Liver (tissue), 9 donors: ENCODE data around the gene BECN2. TPM values are rescaled to one million over a fixed set of nuclear protein-coding genes. Genes with fewer than 3 reads are reported as not detected.

Experiments
- DNase-seq: peaks from one replicate; pipeline ENCODE4 v3.0.0-alpha.2; 2017; ENCODE audit warnings: low spot score
- H3K27ac ChIP-seq, 2 donors: one replicate each; pipeline ENCODE4 v1.7.0; 2013; ENCODE audit warnings: inconsistent platforms in 2 of 2, low read length in 2 of 2, control low read depth in 1 of 2, low read depth in 1 of 2, mild to moderate bottlenecking in 1 of 2
- H3K27me3 ChIP-seq, 4 donors: one replicate each; pipeline versions ENCODE4 v1.6.1 to v1.7.0; 2013; ENCODE audit warnings: low read length in 3 of 4, inconsistent platforms in 1 of 4, mild to moderate bottlenecking in 1 of 4, moderate library complexity in 1 of 4; ENCODE audit not compliant: control insufficient read depth in 4 of 4, insufficient read depth in 4 of 4
- H3K36me3 ChIP-seq, 4 donors: one replicate each; pipeline versions ENCODE4 v1.6.1 to v1.7.0; 2013; ENCODE audit warnings: low read length in 3 of 4, mild to moderate bottlenecking in 3 of 4, low read depth in 1 of 4, moderate library complexity in 1 of 4; ENCODE audit not compliant: control insufficient read depth in 4 of 4, insufficient read depth in 3 of 4
- H3K4me1 ChIP-seq, 4 donors: one replicate each; pipeline versions ENCODE4 v1.6.1 to v1.7.0; 2013; ENCODE audit warnings: low read length in 3 of 4, mild to moderate bottlenecking in 3 of 4, moderate library complexity in 1 of 4; ENCODE audit not compliant: control insufficient read depth in 4 of 4, insufficient read depth in 4 of 4
- H3K4me3 ChIP-seq, 3 donors: one replicate each; pipeline versions ENCODE4 v1.6.1 to v1.7.0; 2013; ENCODE audit warnings: low read length in 3 of 3, control low read depth in 1 of 3, low read depth in 1 of 3, mild to moderate bottlenecking in 1 of 3
- H3K9ac ChIP-seq, 2 donors: one replicate each; pipeline ENCODE4 v1.7.0; 2013; ENCODE audit warnings: low read length in 2 of 2, mild to moderate bottlenecking in 2 of 2, moderate library complexity in 2 of 2, control low read depth in 1 of 2, low read depth in 1 of 2
- H3K9me3 ChIP-seq, 4 donors: one replicate each; pipeline versions ENCODE4 v1.6.1 to v1.7.0; 2013; ENCODE audit warnings: low read length in 3 of 4; ENCODE audit not compliant: control insufficient read depth in 4 of 4
- ATF3 ChIP-seq: IDR thresholded peaks from 2 replicates; pipeline ENCODE4 v1.6.1; 2016; ENCODE audit warnings: antibody characterized with exemption
- CTCF ChIP-seq: fragments of 150-350 bp; IDR thresholded peaks from 2 replicates; pipeline ENCODE4 v1.5.1; 2017; ENCODE audit warnings: improper control_type of control experiment, low read depth, low read length; ENCODE audit not compliant: missing input control
- EGR1 ChIP-seq, 2 donors: IDR thresholded peaks; 2 replicates each; pipeline ENCODE4 v1.6.1; 2016 to 2018; ENCODE audit warnings: antibody characterized with exemption in 2 of 2, low read depth in 2 of 2
- GABPA ChIP-seq, 2 donors: IDR thresholded peaks in 1 of 2; conservative IDR thresholded peaks in 1 of 2; 2 replicates each; pipeline ENCODE4 v1.6.1; 2016; ENCODE audit warnings: antibody characterized with exemption in 2 of 2, mild to moderate bottlenecking in 1 of 2, moderate library complexity in 1 of 2
- HNF4A ChIP-seq, 2 donors: conservative IDR thresholded peaks; 2 replicates each; pipeline ENCODE4 v1.6.1; 2016; ENCODE audit warnings: antibody characterized with exemption in 2 of 2, mild to moderate bottlenecking in 2 of 2
- HNF4G ChIP-seq: IDR thresholded peaks from 2 replicates; pipeline ENCODE4 v1.6.1; 2016; ENCODE audit warnings: antibody characterized with exemption
- JUND ChIP-seq, 2 donors: IDR thresholded peaks; 2 replicates each; pipeline ENCODE4 v1.6.1; 2016; ENCODE audit warnings: antibody characterized with exemption in 2 of 2
- MAX ChIP-seq: IDR thresholded peaks from 2 replicates; pipeline ENCODE4 v1.6.1; 2016; ENCODE audit warnings: antibody characterized with exemption
- NR2F2 ChIP-seq: IDR thresholded peaks from 2 replicates; pipeline ENCODE4 v1.6.1; 2016; ENCODE audit warnings: antibody characterized with exemption
- RXRA ChIP-seq, 2 donors: IDR thresholded peaks; 2 replicates each; pipeline ENCODE4 v1.6.1; 2017 to 2018; ENCODE audit warnings: antibody characterized with exemption in 2 of 2, mild to moderate bottlenecking in 1 of 2
- SP1 ChIP-seq: IDR thresholded peaks from 2 replicates; pipeline ENCODE4 v1.6.1; 2018; ENCODE audit warnings: antibody characterized with exemption, mild to moderate bottlenecking
- TAF1 ChIP-seq: conservative IDR thresholded peaks from 2 replicates; pipeline ENCODE4 v1.6.1; 2016; ENCODE audit warnings: antibody characterized with exemption, mild to moderate bottlenecking
- YY1 ChIP-seq: IDR thresholded peaks from 2 replicates; pipeline ENCODE4 v1.6.1; 2016; ENCODE audit warnings: antibody characterized with exemption, mild to moderate bottlenecking
- ZBTB33 ChIP-seq: IDR thresholded peaks from 2 replicates; pipeline ENCODE4 v1.6.1; 2016; ENCODE audit warnings: antibody characterized with exemption
- WGBS: extraction: QIAGEN DNeasy Blood & Tissue Kit; methylation state at CpG from one replicate; pipeline ENCODE4 v1.1.7; 2013; 5-methylcytosine and 5-hydroxymethylcytosine counted together
- polyA plus RNA-seq, 2 donors: library from polyadenylated mRNA; stranded (reverse) in 1 of 2; unstranded in 1 of 2; fragments of 200-250 nt in 1 of 2; fragments of >200 nt in 1 of 2; fragmentation: Nextera tagmentation in 1 of 2; extraction: Ambion mirVana in 1 of 2; gene quantifications; one replicate each; pipeline versions ENCODE4 v1.2.1 to v1.2.3, GENCODE V29; 2013 to 2015
- total RNA-seq, 2 donors: library from RNA; depleted of rRNA; stranded (reverse); fragments of >200 nt; gene quantifications; one replicate each; pipeline ENCODE4 v1.2.3, GENCODE V29; 2014
- donor health status: healthy.
- donor health status: healthy.
- donor health status: healthy.
- donor health status: healthy.
- donor health status: healthy.

BECN2 gene
- total and polyA plus RNA-seq, 4 donors, result not detected

GRCh38 chr1:242004751-242005495 is 47.4 kb downstream of the BECN2 start:
- no peak overlapping the region for H3K27ac ChIP-seq
- no peaks in the 10 kb centered on the region for H3K4me1 ChIP-seq
- no peaks in the 10 kb centered on the region for H3K36me3 ChIP-seq
- no peaks in the 10 kb centered on the region for H3K9me3 ChIP-seq
- WGBS, result 89% methylated on average over 5 of the region's 5 CpGs
- TF ChIP-seq ATF3 (no peak), HNF4A (conservative IDR thresholded peaks at IDR 0.05) (no peak), NR2F2 (no peak), TAF1 (no peak)
- H3K9ac ChIP-seq, result no peak overlapping the region
- DNase-seq, result no peak
- H3K4me3 ChIP-seq, result no peak overlapping the region
- H3K27me3 ChIP-seq, result no peaks in the 10 kb centered on the region

- no peaks in the 10 kb centered on the region for H3K27me3 ChIP-seq
- H3K36me3 ChIP-seq, result no peaks in the 10 kb centered on the region
- 79% methylated on average over 5 of the region's 5 CpGs for WGBS
- H3K9ac ChIP-seq, result no peak overlapping the region
- no peak for DNase-seq
- TF ChIP-seq HNF4G (no peak), GABPA (IDR thresholded peaks at IDR 0.05 in 1 of 2, conservative IDR thresholded peaks at IDR 0.05 in 1 of 2) (no peak), EGR1 (IDR thresholded peaks at IDR 0.05; ENCODE audit: low read depth in 2 of 2) (no peak), CTCF (no peak), ATF3 (no peak), JUND (IDR thresholded peaks at IDR 0.05) (no peak), NR2F2 (no peak), ZBTB33 (no peak), MAX (no peak), YY1 (no peak), HNF4A (conservative IDR thresholded peaks at IDR 0.05) (no peak), SP1 (no peak), RXRA (IDR thresholded peaks at IDR 0.05) (no peak)
- no peaks in the 10 kb centered on the region for H3K4me1 ChIP-seq
- H3K27ac ChIP-seq, result no peak overlapping the region
- H3K4me3 ChIP-seq, result no peak overlapping the region
- no peaks in the 10 kb centered on the region for H3K9me3 ChIP-seq
Measured at GRCh38 chr1:242005866-242006535, 48.4 kb downstream of the BECN2 start.
